Measurements from ENCODE around the gene LDB3.

DNA sequence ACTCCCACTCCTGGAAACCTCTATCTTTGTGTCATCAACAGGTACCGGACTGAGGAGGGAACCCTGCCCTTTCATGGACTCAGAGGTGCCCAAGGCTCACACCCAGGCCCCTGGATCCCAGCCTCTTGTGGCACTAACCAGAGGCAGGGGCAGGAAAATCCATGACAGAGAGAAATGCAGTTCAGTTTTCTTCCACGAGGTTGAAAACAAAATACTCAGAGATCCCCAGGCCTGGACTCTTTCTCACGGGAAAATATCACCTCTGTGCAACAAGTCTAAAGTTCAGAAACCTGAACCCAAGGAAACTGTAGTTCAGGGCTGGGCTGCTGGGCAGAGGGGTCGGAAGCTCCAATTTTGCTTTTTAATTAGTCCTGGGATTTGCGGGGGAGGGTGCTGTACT, 35.4 kb upstream of the LDB3 start:
- no peak for TF ChIP-seq EZH2 (IDR thresholded peaks at IDR 0.05; ENCODE audit: borderline replicate concordance, low read length)
- TF ChIP-seq, protein P1, sequence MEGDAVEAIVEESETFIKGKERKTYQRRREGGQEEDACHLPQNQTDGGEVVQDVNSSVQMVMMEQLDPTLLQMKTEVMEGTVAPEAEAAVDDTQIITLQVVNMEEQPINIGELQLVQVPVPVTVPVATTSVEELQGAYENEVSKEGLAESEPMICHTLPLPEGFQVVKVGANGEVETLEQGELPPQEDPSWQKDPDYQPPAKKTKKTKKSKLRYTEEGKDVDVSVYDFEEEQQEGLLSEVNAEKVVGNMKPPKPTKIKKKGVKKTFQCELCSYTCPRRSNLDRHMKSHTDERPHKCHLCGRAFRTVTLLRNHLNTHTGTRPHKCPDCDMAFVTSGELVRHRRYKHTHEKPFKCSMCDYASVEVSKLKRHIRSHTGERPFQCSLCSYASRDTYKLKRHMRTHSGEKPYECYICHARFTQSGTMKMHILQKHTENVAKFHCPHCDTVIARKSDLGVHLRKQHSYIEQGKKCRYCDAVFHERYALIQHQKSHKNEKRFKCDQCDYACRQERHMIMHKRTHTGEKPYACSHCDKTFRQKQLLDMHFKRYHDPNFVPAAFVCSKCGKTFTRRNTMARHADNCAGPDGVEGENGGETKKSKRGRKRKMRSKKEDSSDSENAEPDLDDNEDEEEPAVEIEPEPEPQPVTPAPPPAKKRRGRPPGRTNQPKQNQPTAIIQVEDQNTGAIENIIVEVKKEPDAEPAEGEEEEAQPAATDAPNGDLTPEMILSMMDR (conservative IDR thresholded peaks at IDR 0.05 in 1 of 2, IDR thresholded peaks at IDR 0.05 in 1 of 2; ENCODE audit: extremely low read depth in 1 of 2, insufficient read depth in 1 of 2, low read depth in 1 of 2, low read length in 2 of 2), result no peak
